Ovary (tissue), 3 donors: Measurements from ENCODE around the gene GDF10.

ENCODE experiments used
- EP300 ChIP-seq: sonication (generic); formaldehyde crosslinking; IDR thresholded peaks from one replicate; pipeline ENCODE4 v1.6.1; 2017; ENCODE audit warnings: antibody characterized with exemption
- POLR2A ChIP-seq: fragments of 450-650 bp; IDR thresholded peaks from one replicate; pipeline ENCODE4 v1.6.1; 2017; ENCODE audit warnings: antibody characterized with exemption, mild to moderate bottlenecking, moderate library complexity
- TF ChIP-seq, protein P1 (sequence below), 3 donors: fragments of 450-650 bp in 2 of 3; fragments of 200-600 bp in 1 of 3; IDR thresholded peaks; one replicate each; pipeline versions ENCODE4 v1.5.1 to v1.8.0; 2016 to 2022; ENCODE audit warnings: antibody characterized with exemption in 3 of 3, mild to moderate bottlenecking in 1 of 3
- donor health status: DM: no; HTN: no; CAD: no.

GRCh38 chr10:47312663-47312995, 12.6 kb downstream of the GDF10 start:
- TF ChIP-seq, protein P1, sequence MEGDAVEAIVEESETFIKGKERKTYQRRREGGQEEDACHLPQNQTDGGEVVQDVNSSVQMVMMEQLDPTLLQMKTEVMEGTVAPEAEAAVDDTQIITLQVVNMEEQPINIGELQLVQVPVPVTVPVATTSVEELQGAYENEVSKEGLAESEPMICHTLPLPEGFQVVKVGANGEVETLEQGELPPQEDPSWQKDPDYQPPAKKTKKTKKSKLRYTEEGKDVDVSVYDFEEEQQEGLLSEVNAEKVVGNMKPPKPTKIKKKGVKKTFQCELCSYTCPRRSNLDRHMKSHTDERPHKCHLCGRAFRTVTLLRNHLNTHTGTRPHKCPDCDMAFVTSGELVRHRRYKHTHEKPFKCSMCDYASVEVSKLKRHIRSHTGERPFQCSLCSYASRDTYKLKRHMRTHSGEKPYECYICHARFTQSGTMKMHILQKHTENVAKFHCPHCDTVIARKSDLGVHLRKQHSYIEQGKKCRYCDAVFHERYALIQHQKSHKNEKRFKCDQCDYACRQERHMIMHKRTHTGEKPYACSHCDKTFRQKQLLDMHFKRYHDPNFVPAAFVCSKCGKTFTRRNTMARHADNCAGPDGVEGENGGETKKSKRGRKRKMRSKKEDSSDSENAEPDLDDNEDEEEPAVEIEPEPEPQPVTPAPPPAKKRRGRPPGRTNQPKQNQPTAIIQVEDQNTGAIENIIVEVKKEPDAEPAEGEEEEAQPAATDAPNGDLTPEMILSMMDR (IDR thresholded peaks at IDR 0.05) = no peak
- TF ChIP-seq POLR2A (no peak), EP300 (no peak)
